A549 (cell line): ENCODE data around the gene RRAGD. TPM values are rescaled to one million over a fixed set of nuclear protein-coding genes. Genes with fewer than 3 reads are reported as not detected.

Experiments used
- ATAC-seq, 2 experiments: fragments of 200-7000 bp in 1 of 2; fragments of >200 bp in 1 of 2; cut with Nextera tagmentation in 1 of 2; cut with Tn5 transposase in 1 of 2; 3 replicates each; pipeline versions ENCODE4 v1.8.0 to v1.9.1; 2018 to 2020; ENCODE audit warnings: mild to moderate bottlenecking in 1 of 2, moderate library complexity in 1 of 2
- CTCF ChIA-PET: fragments of 300-600 bp; sonication (Branson Sonifier 250); formaldehyde crosslinking; extraction: SDS; loops from one replicate; lab custom pipeline; 2021; ENCODE audit warnings: antibody characterized with exemption, inconsistent platforms; lab: Yijun Ruan, JAX
- POLR2A ChIA-PET: fragments of 350-600 bp; formaldehyde crosslinking; extraction: SDS; loops from one replicate; lab custom pipeline; 2021; ENCODE audit warnings: antibody characterized with exemption, inconsistent platforms; lab: Yijun Ruan, JAX
- DNase-seq, 2 experiments: peaks; one replicate each; pipeline versions ENCODE4 v3.0.0 to v3.0.0-alpha.2; 2011 to 2016; ENCODE audit warnings: low read depth in 1 of 2, low spot score in 1 of 2
- FAIRE-seq: peaks from 2 replicates; lab custom pipeline; 2011; peaks lifted over from hg19 to GRCh38; lab: Jason Lieb, UNC
- H3K27ac ChIP-seq, 2 experiments: fragments of >200 bp; sonication (Bioruptor Twin); formaldehyde crosslinking; 3 replicates each; pipeline ENCODE4 v1.5.1; 2016 to 2017
- H3K4me1 ChIP-seq: fragments of >200 bp; sonication (Bioruptor Twin); formaldehyde crosslinking; 3 replicates; pipeline ENCODE4 v1.6.1; 2016
- H3K4me2 ChIP-seq: fragments of >200 bp; sonication (Bioruptor Twin); formaldehyde crosslinking; 3 replicates; pipeline ENCODE4 v1.6.1; 2016
- H3K4me3 ChIP-seq: fragments of >200 bp; sonication (Bioruptor Twin); formaldehyde crosslinking; 3 replicates; pipeline ENCODE4 v1.5.1; 2016
- H3K9me3 ChIP-seq: fragments of >200 bp; sonication (Bioruptor Twin); formaldehyde crosslinking; 3 replicates; pipeline ENCODE4 v1.6.1; 2016
- ATOH8 ChIP-seq: fragments of 250-450 bp; sonication (Bioruptor Pico); IDR thresholded peaks from 2 replicates; pipeline ENCODE4 v1.5.0; 2020; ENCODE audit warnings: low read depth, mild to moderate bottlenecking, moderate library complexity
- CEBPB ChIP-seq, 2 experiments: fragments of >200 bp in 1 of 2; sonication (Bioruptor Twin) in 1 of 2; formaldehyde crosslinking in 1 of 2; IDR thresholded peaks; 2 replicates each; pipeline ENCODE4 v1.6.1; 2012 to 2016
- CHD4 ChIP-seq: fragments of 200-600 bp; sonication (generic); IDR thresholded peaks from 2 replicates; pipeline ENCODE4 v1.6.1; 2016; ENCODE audit warnings: antibody characterized with exemption, mild to moderate bottlenecking, borderline replicate concordance
- ELK1 ChIP-seq: fragments of 150-350 bp; IDR thresholded peaks from 2 replicates; pipeline ENCODE4 v1.6.1; 2014; ENCODE audit warnings: low read depth, mild to moderate bottlenecking, low read length
- FOSL2 ChIP-seq, 2 experiments: fragments of 450-650 bp in 1 of 2; fragments of >200 bp in 1 of 2; sonication (Bioruptor Twin) in 1 of 2; formaldehyde crosslinking; IDR thresholded peaks; 2 replicates each; pipeline versions ENCODE4 v1.5.0 to v1.6.1; 2016 to 2020; ENCODE audit warnings: mild to moderate bottlenecking in 1 of 2, moderate library complexity in 1 of 2
- HEYL ChIP-seq: fragments of 250-450 bp; sonication (Bioruptor Pico); IDR thresholded peaks from 2 replicates; pipeline ENCODE4 v1.8.0; 2021; ENCODE audit warnings: mild to moderate bottlenecking, moderate library complexity
- HOXA7 ChIP-seq: fragments of 250-450 bp; sonication (Bioruptor Pico); IDR thresholded peaks from 2 replicates; pipeline ENCODE4 v1.5.0; 2020; ENCODE audit warnings: mild to moderate bottlenecking, moderate library complexity
- HOXB13 ChIP-seq: fragments of 250-450 bp; sonication (Bioruptor Pico); IDR thresholded peaks from 2 replicates; pipeline ENCODE4 v1.5.0; 2020; ENCODE audit warnings: low read depth, mild to moderate bottlenecking, moderate library complexity
- JUNB ChIP-seq: fragments of >200 bp; sonication (Bioruptor Twin); formaldehyde crosslinking; IDR thresholded peaks from 2 replicates; pipeline ENCODE4 v1.6.1; 2016
- MAFK ChIP-seq: fragments of 450-650 bp; IDR thresholded peaks from 2 replicates; pipeline ENCODE4 v1.6.1; 2014; ENCODE audit not compliant: partially characterized antibody
- MYC ChIP-seq: IDR thresholded peaks from 2 replicates; pipeline ENCODE4 v1.6.1; 2012; ENCODE audit warnings: mild to moderate bottlenecking, inconsistent platforms, low read length, improper control_type of control experiment, borderline replicate concordance
- NPAS2 ChIP-seq: fragments of 250-450 bp; sonication (Bioruptor Pico); IDR thresholded peaks from 2 replicates; pipeline ENCODE4 v1.8.0; 2022; ENCODE audit warnings: mild to moderate bottlenecking, moderate library complexity, borderline replicate concordance
- PBX3 ChIP-seq: IDR thresholded peaks from 2 replicates; pipeline ENCODE4 v1.6.1; 2012
- RAD21 ChIP-seq, 2 experiments: fragments of >200 bp in 1 of 2; sonication (Bioruptor Twin) in 1 of 2; formaldehyde crosslinking in 1 of 2; IDR thresholded peaks in 1 of 2; conservative IDR thresholded peaks in 1 of 2; 2 replicates in 1 of 2; 3 replicates in 1 of 2; pipeline ENCODE4 v1.6.1; 2012 to 2018; ENCODE audit warnings: inconsistent platforms in 1 of 2
- RNF2 ChIP-seq: fragments of 200-600 bp; sonication (generic); IDR thresholded peaks from 2 replicates; pipeline ENCODE4 v1.6.1; 2016; ENCODE audit warnings: low read depth, mild to moderate bottlenecking, antibody characterized with exemption, moderate library complexity, borderline replicate concordance
- SMC3 ChIP-seq: fragments of >200 bp; sonication (Bioruptor Twin); formaldehyde crosslinking; IDR thresholded peaks from 3 replicates; pipeline ENCODE4 v1.6.1; 2018; ENCODE audit warnings: inconsistent platforms
- SREBF2 ChIP-seq: fragments of 450-650 bp; IDR thresholded peaks from 2 replicates; pipeline ENCODE4 v1.6.1; 2014; ENCODE audit warnings: mild to moderate bottlenecking, moderate library complexity
- TP53 ChIP-seq: fragments of 250-450 bp; sonication (Bioruptor Pico); IDR thresholded peaks from 2 replicates; pipeline ENCODE4 v1.5.0; 2021; ENCODE audit warnings: mild to moderate bottlenecking, moderate library complexity
- ZC3H11A ChIP-seq: fragments of 450-650 bp; IDR thresholded peaks from 2 replicates; pipeline ENCODE4 v1.6.1; 2014; ENCODE audit warnings: antibody characterized with exemption, mild to moderate bottlenecking
- ZFP36 ChIP-seq: fragments of 450-650 bp; IDR thresholded peaks from 2 replicates; pipeline ENCODE4 v1.6.1; 2014; ENCODE audit warnings: borderline replicate concordance; ENCODE audit not compliant: partially characterized antibody
- ZSCAN20 ChIP-seq: fragments of 250-450 bp; sonication (Bioruptor Pico); IDR thresholded peaks from 2 replicates; pipeline ENCODE4 v1.8.0; 2022; ENCODE audit warnings: mild to moderate bottlenecking, moderate library complexity
- WGBS: methylation state at CpG from one replicate; pipeline ENCODE4 v1.1.6; 2017; ENCODE audit errors: missing lambda C conversion rate; 5-methylcytosine and 5-hydroxymethylcytosine counted together
- polyA plus RNA-seq, 4 experiments: library from polyadenylated mRNA; depleted of rRNA in 3 of 4; stranded (reverse); fragments of >200 nt; fragmentation: RNase III in 1 of 4; extraction: RNeasy Plus Mini Kit Qiagen cat#74134 plus additional on column Dnase treatment in 1 of 4; gene quantifications; 2 replicates in 3 of 4; 3 replicates in 1 of 4; pipeline ENCODE4 v1.2.3, GENCODE V29; 2011 to 2017

The RRAGD gene
- polyA plus RNA-seq, 2 of the 4 experiments (the other 2 are of a cell fraction): 0.72 to 1.2 TPM

GRCh38 chr6:89335164-89335563, 76.9 kb downstream of the RRAGD start:
- TF ChIP-seq ZSCAN20 (CRISPR knock-in tag) (no peak), RAD21 (conservative IDR thresholded peaks at IDR 0.05 in 1 of 2, IDR thresholded peaks at IDR 0.05 in 1 of 2) (no peak), SREBF2 (no peak), ZC3H11A (no peak), CHD4 (no peak), ZFP36 (no peak), JUNB (no peak), ATOH8 (CRISPR knock-in tag) (no peak), ELK1 (no peak), PBX3 (no peak), NPAS2 (CRISPR knock-in tag) (no peak), RNF2 (no peak), MAFK (no peak), CEBPB (IDR thresholded peaks at IDR 0.05) (no peak), SMC3 (no peak), TP53 (CRISPR knock-in tag) (no peak), HOXB13 (CRISPR knock-in tag) (no peak), HEYL (CRISPR knock-in tag) (no peak)
- Histone ChIP-seq H3K9me3 (no peaks in the 10 kb centered on the region), H3K4me2 (no peak overlapping the region), H3K27ac (no peak overlapping the region), H3K4me3 (no peak overlapping the region), H3K4me1 (peaks cover 4% of the 10 kb centered on the region; the same call in 1 of the 3 replicates)
- 93% methylated on average over 3 of the region's 3 CpGs for WGBS
- ChIA-PET POLR2A (no interaction called here), CTCF (interaction anchor here (1.5 kb wide), 1 partner anchor 37 kb away, joined by 5 read pairs; no protein-coding TSS in a partner anchor)
- ATAC-seq (no peak), DNase-seq (no peak), FAIRE-seq (no peak)

- Histone ChIP-seq H3K4me3 (no peak overlapping the region), H3K4me1 (no peaks in the 10 kb centered on the region), H3K27ac (no peak overlapping the region), H3K9me3 (no peaks in the 10 kb centered on the region), H3K4me2 (no peak overlapping the region)
- TF ChIP-seq FOSL2 (IDR thresholded peaks at IDR 0.05): no peak
- TF ChIP-seq FOSL2 (CRISPR knock-in tag; IDR thresholded peaks at IDR 0.05): no peak
- no peak for TF ChIP-seq RNF2
- no peak for TF ChIP-seq HOXA7 (CRISPR knock-in tag)
- no peak for TF ChIP-seq ATOH8 (CRISPR knock-in tag)
- no peak for TF ChIP-seq ZC3H11A
- no peak for TF ChIP-seq MYC
- CTCF ChIA-PET: no interaction called here
- no peak for FAIRE-seq
- ATAC-seq: no peak
- POLR2A ChIA-PET: no interaction called here
- no peak for DNase-seq
- WGBS: 90% methylated on average over 1 of the region's 1 CpG
Observed at GRCh38 chr6:89330910-89331309, 81.2 kb downstream of the RRAGD start.
